RPMI7951 (cell line): Measurements from ENCODE around the gene TK2. TPM values are rescaled to one million over a fixed set of nuclear protein-coding genes. Genes with fewer than 3 reads are reported as not detected.
"Not testable (repeated sequence)": the region's sequence is repeated elsewhere in the genome, so short reads cannot be mapped to it uniquely, and the experiment has no call there.

Experiments used
- DNase-seq: peaks from one replicate; pipeline ENCODE4 v3.0.0-alpha.2; 2012; ENCODE audit warnings: low read depth
- total RNA-seq: library from RNA; depleted of rRNA; stranded (reverse); fragments of >200 nt; shearing (Covaris generic); gene quantifications from 2 replicates; pipeline ENCODE4 v1.2.3, GENCODE V29; 2014; rRNA removed

The TK2 gene
- total RNA-seq, 1 experiment from 2014 or later = 43.4 TPM

DNA sequence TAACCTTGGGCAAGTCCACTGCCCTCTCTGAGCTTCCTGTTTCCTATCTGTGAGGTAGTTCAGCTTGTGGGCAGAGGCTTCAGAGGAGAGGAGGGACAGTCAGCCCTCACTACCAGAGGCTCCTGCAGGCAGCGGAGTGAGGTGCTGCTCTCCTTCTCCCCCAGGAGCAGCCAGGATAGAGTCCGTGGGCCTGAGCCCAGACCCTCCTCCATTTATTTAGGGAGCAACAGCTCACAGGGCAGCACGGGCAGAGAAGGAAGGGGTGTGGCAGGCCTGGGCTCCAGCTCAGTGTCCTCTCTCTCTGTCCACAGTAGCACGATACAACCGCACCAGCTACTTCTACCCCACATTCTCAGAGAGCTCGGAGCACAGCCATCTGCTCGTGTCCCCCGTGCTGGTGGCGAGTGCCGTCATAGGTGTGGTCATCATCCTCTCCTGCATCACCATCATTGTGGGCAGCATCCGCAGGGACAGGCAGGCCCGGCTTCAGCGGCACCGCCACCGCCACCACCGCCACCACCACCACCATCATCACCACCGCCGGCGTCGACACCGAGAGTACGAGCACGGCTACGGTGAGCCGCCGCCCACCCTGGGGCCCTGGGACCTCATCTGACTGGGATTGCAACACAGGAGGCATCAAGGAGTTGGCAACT, 80.5 kb downstream of the TK2 start:
- no peak for DNase-seq

DNA sequence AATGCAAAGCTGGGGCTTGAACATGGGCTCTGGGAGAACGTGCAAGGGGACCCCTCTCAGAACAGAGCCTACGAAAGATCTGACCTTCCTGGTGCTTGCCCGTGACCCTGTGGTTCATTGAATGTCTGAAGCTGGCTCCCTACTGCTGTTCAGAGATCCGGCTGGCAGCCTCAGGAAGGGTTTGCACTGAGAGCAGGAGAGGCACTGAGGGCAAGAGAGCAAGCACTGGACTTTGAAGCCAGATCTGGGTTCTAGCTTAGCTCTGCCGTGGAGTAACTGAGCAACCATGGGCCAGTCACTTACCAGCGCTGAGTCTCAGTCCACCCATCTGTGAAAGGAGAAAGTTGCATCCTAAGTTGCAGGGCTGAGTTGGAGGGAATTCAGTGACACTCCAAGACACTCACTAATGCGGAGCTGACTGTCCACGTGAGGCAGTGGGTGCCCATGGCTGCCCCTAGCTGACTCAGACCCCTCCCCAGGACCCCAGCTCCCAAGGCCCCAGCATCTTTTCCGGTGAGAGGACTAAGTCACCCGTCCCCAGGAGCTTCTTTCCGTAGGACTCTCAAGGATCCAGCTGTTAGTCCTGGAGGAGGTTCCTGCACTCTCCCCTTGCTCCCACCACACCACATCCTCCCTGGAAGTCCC, 81.5 kb downstream of the TK2 start:
- no peak for DNase-seq

- DNase-seq = no peak
These were observed 82.3 kb downstream of the TK2 start for GRCh38 chr16:66467611-66468010.

- DNase-seq = not testable (repeated sequence)
These were observed 83.3 kb downstream of the TK2 start for GRCh38 chr16:66466636-66467035.

- DNase-seq = not testable (repeated sequence)
These were observed 84.0 kb downstream of the TK2 start for GRCh38 chr16:66465946-66466345.

- no peak for DNase-seq
These were observed 87.0 kb downstream of the TK2 start for GRCh38 chr16:66462912-66463311.

GRCh38 chr16:66460703-66461102, 89.2 kb downstream of the TK2 start:
- no peak for DNase-seq

DNA sequence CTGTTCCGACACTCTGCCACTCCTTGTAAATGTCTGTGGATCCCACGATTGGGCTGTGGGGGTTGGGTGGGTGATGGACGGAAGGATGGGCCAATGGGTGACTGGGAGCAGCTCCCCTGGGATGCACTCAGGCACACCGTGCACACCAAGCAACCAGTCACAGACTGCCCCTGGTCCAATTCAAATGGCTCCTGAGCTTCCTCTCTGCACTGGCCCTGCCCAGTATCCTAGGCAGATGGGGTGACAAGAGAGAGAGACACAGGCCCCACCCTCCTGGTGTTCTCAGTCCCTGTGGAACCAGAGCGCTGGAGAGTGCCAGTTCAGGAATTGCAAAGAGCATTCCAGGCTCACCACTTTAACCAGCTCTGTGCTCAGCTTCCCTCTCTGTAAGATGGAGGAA, 90.0 kb downstream of the TK2 start:
- DNase-seq = peak; percentile 19

- DNase-seq = no peak
These were observed 91.1 kb downstream of the TK2 start for GRCh38 chr16:66458853-66459252.

DNA sequence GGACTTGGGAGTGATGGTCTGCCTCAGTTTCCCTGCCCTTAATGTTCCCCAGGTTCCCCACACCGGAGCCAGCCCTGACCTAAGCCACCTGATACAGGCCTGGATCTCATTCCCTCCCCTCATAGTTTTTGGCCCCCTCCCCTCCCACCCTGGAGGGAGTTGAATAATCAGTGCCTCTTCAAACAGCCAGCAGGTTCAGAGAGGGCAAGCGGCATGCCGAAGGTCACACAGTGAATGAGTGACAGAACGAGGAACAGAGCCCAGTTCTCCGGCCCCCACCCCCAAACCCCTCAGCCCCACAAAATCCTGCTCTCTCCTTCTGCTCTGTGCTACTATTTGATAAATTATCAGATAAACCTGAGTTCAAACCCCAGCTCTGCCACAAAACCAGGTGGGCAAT, 91.6 kb downstream of the TK2 start:
- no peak for DNase-seq

Other genes starting within 250 kb of the TK2 start
- gene CDH5, start 183.4 kb downstream of the TK2 start, total RNA-seq = under 0.01 TPM in 1 of 2 replicates, not detected in the other
- 0.72 and 1.7 TPM in 2 replicates for gene BEAN1, start 122.8 kb downstream of the TK2 start, total RNA-seq
- gene CKLF, start 2.5 kb upstream of the TK2 start, total RNA-seq = 334 and 338 TPM in 2 replicates
- 6.0 and 6.4 TPM in 2 replicates for gene CMTM1, start 16.3 kb upstream of the TK2 start, total RNA-seq
- gene CMTM2, start 29.3 kb upstream of the TK2 start, total RNA-seq = 0.98 TPM in 1 of 2 replicates, not detected in the other
- 47.9 and 49.2 TPM in 2 replicates for gene CMTM3, start 54.6 kb upstream of the TK2 start, total RNA-seq
- 20.5 and 22.4 TPM in 2 replicates for gene CMTM4, start 146.6 kb upstream of the TK2 start, total RNA-seq
- gene DYNC1LI2, start 201.5 kb upstream of the TK2 start, total RNA-seq = 60.1 and 63.3 TPM in 2 replicates